D341Med (cell line): Measurements from ENCODE around the gene DVL2.
"Not testable (repeated sequence)": the region's sequence is repeated elsewhere in the genome, so short reads cannot be mapped to it uniquely, and the experiment has no call there.

Source experiments
- DNase-seq: peaks from one replicate; pipeline ENCODE4 v3.0.0; 2012; ENCODE audit warnings: low spot score

Gene DVL2

GRCh38 chr17:7256766-7257456, 22.6 kb upstream of the DVL2 start:
- DNase-seq = no peak

- DNase-seq = no peak
These were observed 20.2 kb upstream of the DVL2 start for GRCh38 chr17:7254511-7254910.

DNA sequence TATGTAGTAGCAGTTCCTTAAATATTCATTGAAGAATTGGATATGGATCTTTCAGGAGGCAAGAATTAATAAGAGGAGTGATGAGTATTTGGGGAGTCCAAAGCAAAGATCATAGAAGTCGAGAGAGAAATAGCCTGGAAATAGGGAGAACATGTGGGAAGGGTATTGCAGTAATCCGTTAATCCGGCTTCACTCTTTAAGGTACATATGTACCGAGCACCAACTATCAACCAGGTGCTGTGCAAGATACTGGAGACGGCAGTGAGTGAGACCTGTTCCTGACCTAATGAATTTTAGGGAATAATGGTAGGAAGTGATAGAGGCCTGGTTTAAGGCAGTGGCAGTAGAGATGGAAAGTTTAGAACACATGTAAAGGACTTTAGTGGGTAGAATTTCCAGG, 18.8 kb upstream of the DVL2 start:
- DNase-seq = no peak

DNA sequence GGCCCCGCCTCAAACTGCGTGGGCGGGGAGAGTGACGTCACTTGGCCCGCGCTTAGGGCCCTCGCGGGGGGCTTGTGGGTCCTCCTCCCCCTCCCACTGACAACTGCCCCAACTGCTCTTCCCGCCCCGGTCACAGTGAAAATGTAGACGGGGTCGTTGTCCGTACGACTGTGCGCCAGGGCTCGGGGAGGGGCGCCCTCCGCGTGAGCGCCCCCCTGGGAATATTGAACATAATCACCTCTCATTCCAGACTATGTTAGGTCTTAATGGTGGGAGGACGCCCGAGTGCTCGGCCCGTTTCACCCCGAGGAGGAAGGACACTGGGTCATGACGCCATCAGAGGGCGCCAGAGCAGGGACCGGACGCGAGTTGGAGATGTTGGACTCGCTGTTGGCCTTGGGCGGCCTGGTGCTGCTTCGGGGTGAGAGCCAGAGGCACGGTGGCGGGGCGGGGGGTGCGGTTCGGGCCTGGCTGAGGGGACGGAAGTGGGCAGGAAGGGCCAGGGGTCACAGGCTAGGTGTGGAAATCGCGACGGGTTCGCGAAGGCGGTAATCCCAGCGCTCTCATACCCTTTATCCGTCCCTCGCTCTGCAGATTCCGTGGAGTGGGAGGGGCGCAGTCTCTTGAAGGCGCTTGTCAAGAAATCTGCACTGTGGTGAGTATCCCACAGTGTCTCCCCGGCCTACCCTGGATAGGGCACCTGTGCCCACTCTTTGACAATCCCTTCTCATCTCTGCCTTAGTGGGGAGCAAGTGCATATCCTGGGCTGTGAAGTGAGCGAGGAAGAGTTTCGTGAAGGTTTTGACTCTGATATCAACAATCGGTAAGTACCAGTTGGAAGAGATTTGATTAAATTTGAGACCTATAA, 18.1 kb upstream of the DVL2 start, which contains the start of gene ELP5:
Gene ELP5 (plus strand): TSS at position 40 of the 868 bp plus-strand sequence. CDS start 336 bp downstream, at position 376.
- DNase-seq = peak; percentile 81

- DNase-seq = peak; percentile 87
These were observed 17.4 kb upstream of the DVL2 start, which contains the start of gene CTDNEP1 for GRCh38 chr17:7251661-7252175. CTDNEP1 (minus strand) TSS chr17:7251734; CDS start chr17:7251296, 438 bp downstream.

GRCh38 chr17:7250695-7251627, 16.6 kb upstream of the DVL2 start:
- DNase-seq = no peak

DNA sequence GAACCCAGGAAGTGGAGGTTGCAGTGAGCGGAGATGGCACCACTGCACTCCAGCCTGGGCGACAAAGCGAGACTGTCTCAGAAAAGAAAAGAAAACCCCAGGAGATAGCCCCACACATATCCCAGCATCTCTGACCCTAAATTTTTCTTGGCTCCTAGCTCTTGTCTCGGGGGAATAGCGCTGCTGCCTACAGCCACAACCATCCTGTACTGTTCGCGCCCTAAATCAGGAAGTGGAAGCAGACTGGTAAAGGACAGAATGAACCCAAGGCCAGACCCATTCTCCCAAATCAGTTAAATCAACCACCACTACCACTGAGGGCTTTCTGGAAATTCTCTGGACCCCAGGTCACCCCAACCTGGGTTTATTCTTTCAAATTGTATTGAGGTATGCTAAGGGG, 15.5 kb upstream of the DVL2 start:
- DNase-seq = no peak

DNA sequence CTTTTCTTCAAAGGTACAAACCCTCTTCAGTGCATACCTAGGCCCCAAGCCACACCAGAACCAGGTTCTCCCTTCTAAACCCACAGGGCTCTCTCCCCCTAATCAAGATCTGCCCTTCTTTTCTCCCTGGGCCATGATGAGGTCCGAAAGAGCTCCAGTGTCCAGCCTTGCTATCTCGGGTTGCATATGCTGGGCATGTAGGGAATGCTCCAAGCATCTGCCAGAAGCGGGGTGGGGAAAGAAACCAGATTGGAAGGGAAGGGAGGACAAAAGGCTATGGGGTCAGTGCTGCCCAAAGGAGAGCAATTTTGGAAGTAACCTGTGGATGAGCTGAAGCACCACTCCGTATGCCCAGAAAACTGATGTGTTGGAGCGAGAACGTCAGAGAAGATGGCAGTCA, 14.9 kb upstream of the DVL2 start:
- DNase-seq = no peak

DNA sequence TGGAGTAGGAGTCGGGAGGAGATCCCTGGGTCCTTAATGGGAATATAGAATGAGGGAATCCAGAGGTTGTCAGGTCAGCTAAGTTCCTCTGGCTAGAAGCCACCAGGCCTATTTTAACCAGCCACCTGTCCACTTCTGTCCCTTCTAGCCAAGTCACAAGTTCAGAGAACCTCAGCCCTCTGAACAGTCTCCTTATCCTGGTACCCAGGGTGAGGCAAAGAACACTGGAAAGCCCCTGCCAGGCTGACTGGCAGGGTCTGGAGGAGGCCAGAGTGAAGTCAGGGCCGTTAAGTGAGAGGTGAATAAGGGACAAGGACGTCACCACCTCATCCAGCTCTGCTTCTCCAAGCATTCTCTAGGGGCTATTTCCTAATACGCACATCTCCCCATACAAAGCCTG, 14.5 kb upstream of the DVL2 start:
- no peak for DNase-seq

GRCh38 chr17:7246779-7247178, 12.5 kb upstream of the DVL2 start:
- DNase-seq = no peak

- DNase-seq = not testable (repeated sequence)
These were observed 9.5 kb upstream of the DVL2 start for GRCh38 chr17:7243838-7244237.

- DNase-seq = no peak
These were observed 9.1 kb upstream of the DVL2 start for GRCh38 chr17:7243453-7243729.

GRCh38 chr17:7242717-7243452, 8.6 kb upstream of the DVL2 start:
- DNase-seq = peak; percentile 86

DNA sequence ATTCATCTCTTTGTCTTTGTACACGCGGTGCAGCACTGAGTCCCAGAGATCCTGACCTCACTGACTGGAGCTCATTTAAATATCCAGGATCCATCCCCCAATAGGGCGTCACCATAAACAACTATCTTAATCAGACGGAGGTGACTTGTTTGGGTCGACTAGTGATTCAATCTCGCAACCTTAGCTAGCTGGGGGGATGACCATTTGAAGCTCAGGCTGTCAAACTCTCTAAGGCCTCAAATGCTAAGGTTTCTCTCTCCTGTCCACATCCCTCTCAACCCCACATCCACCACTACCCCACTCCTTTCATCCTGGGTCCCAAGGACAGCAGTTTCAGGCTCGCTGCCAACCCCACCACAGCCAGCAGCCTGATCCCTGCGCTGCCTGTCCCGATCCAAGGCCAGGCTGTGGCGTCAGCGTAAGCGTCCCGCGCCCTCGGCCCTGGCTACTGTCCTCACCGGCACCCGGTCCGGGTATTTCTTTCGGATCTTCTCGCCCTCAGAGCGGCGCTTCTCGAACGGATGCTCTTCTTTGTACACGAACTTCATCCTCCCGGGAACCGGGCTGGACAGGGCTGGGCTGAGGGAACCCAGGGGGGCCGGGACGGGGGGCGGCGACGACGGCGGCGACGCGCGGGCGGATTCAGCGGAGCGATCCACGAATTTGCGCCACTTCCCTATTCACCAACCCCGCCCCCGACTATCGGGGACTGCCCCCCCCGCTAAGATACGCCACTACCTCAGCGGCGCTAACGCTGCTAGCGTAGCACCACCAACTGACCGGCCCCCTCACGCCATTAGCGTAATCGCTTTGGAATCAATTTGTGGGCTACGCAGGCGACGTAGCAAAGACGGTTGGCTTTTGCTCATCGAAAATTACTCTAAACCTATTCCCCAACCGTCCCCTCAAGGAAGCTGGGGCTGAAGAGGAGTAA, 7.7 kb upstream of the DVL2 start, which contains the start of gene GABARAP:
Gene GABARAP (minus strand): TSS at position 667 of the 934 bp plus-strand sequence. CDS start 119 bp downstream, at position 548.
- peak; percentile 69 for DNase-seq

GRCh38 chr17:7241090-7241733, 6.9 kb upstream of the DVL2 start:
- DNase-seq = no peak

DNA sequence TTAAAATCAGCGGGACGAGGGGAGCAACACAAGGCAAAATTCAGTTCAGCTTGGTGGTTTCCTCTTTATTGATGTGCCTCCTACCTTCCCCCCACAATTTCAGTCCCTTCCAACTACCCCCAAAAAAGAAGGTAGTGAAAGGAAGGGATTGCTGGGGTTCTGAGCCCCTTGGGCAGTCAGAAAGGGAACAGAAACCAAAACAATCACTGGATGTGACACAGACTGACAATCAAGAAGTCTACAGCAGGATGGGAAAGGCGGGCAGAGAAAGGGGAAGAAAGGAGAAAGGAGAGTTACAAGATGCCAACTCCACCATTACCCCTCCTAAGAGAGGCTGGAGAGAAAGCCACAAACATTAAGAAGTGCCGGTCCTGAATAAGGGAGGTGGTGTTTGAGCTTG, 6.1 kb upstream of the DVL2 start:
- no peak for DNase-seq

GRCh38 chr17:7239091-7240027, 5.0 kb upstream of the DVL2 start, which contains the start of gene PHF23:
PHF23 (minus strand) TSS chr17:7239457; CDS start chr17:7239279, 178 bp downstream.
- peak; percentile 88 for DNase-seq

DNA sequence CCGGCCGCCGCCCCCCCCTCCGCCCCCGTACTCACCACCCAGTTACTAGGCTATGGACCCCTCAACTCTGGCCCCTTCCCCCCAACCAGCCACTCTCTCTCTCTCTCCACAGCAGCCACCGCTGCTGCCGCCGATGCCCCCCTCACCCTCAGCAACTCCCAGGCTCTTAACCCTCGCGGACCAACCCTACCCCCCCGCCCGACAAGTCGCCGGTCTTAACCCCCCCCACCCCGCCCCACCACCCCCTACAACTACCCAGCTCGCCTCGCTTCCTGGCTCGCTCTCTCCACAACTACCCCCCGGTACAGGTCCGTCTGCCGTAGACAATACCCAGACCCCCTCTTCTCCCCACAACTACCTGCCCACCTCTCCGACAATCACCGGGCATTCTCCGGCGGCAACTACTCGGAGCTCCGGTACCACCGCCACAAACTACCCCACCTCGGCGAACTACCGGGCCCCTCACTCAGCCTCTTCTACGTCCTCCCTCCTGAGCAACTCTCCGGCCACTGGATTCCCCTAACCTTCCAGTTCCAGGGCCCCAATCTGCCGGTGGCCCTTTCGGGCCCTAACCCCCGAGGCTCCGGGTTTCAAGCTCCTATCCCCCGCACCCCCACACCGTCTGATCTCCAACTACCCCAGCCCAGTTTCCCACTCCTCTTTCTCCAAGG, 4.2 kb upstream of the DVL2 start:
- no peak for DNase-seq
